Thoracic aorta (tissue), 2 donors: Measurements from ENCODE around the gene CD300C. TPM values are rescaled to one million over a fixed set of nuclear protein-coding genes. Genes with fewer than 3 reads are reported as not detected.

ENCODE experiments used
- ATAC-seq: fragments of 150-250 bp; one replicate; pipeline ENCODE4 v1.8.0; 2017; ENCODE audit warnings: low read depth; ENCODE audit not compliant: insufficient number of reproducible peaks, low FRiP score
- DNase-seq: peaks from one replicate; pipeline ENCODE4 v3.0.0-alpha.2; 2020; ENCODE audit warnings: low spot score
- H3K27ac ChIP-seq, 2 donors: fragments of 200-600 bp; sonication (generic); 1 replicate in 1 of 2; 2 replicates in 1 of 2; pipeline ENCODE4 v1.5.1; 2016; ENCODE audit warnings: mild to moderate bottlenecking in 2 of 2, moderate library complexity in 2 of 2
- H3K27me3 ChIP-seq: fragments of 200-600 bp; sonication (generic); replicated peaks from 2 replicates; pipeline ENCODE4 v1.6.0; 2016; ENCODE audit warnings: mild to moderate bottlenecking; ENCODE audit not compliant: insufficient read depth
- H3K36me3 ChIP-seq: fragments of 200-600 bp; sonication (generic); one replicate; pipeline ENCODE4 v1.5.1; 2016
- H3K4me1 ChIP-seq, 2 donors: fragments of 200-600 bp; sonication (generic); 1 replicate in 1 of 2; 2 replicates in 1 of 2; pipeline versions ENCODE4 v1.5.1 to v1.6.0; 2016; ENCODE audit warnings: low read depth in 2 of 2, mild to moderate bottlenecking in 1 of 2; ENCODE audit not compliant: control insufficient read depth in 1 of 2
- H3K4me3 ChIP-seq: fragments of 200-600 bp; sonication (generic); 2 replicates; pipeline ENCODE4 v1.5.1; 2016; ENCODE audit warnings: mild to moderate bottlenecking
- H3K9me3 ChIP-seq: fragments of 200-600 bp; sonication (generic); 2 replicates; pipeline ENCODE4 v1.5.1; 2016
- CTCF ChIP-seq: fragments of 200-600 bp; sonication (generic); IDR thresholded peaks from one replicate; pipeline ENCODE4 v1.5.1; 2019; ENCODE audit warnings: antibody characterized with exemption
- total RNA-seq, 2 donors: library from RNA; depleted of rRNA; stranded (reverse); fragments of >200 nt; gene quantifications; one replicate each; pipeline versions ENCODE4 v1.1.0 to v1.2.3, GENCODE V29; 2016

Gene CD300C
- total RNA-seq, 2 donors from 2014 or later = 2.5 to 4.3 TPM

DNA sequence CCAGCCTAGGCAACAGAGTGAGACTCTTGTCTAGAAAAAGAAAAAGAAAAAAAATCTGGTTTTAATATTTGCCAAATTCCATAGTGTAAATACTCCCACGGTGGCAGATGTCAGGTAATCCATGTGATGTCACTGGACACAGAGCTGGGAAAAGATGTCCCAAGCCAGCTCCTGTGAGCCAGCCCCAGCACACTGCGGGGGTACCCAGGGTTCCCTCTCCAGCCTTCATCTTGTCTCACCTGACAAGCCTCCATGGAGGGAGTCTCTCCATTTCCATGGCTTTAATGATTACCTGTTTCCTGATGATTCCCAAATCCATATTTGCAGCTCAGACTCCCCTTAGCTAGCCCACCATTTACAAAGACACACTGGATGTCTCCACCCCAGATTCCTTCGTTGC is 19.2 kb downstream of the CD300C start:
- no peaks in the 10 kb centered on the region for H3K27me3 ChIP-seq
- H3K36me3 ChIP-seq = no peaks in the 10 kb centered on the region
- H3K9me3 ChIP-seq = no peaks in the 10 kb centered on the region
- H3K4me1 ChIP-seq = no peaks in the 10 kb centered on the region
- no peak overlapping the region for H3K27ac ChIP-seq
- no peak overlapping the region for H3K4me3 ChIP-seq
- ATAC-seq (no peak), DNase-seq (no peak)
- TF ChIP-seq CTCF = no peak

DNA sequence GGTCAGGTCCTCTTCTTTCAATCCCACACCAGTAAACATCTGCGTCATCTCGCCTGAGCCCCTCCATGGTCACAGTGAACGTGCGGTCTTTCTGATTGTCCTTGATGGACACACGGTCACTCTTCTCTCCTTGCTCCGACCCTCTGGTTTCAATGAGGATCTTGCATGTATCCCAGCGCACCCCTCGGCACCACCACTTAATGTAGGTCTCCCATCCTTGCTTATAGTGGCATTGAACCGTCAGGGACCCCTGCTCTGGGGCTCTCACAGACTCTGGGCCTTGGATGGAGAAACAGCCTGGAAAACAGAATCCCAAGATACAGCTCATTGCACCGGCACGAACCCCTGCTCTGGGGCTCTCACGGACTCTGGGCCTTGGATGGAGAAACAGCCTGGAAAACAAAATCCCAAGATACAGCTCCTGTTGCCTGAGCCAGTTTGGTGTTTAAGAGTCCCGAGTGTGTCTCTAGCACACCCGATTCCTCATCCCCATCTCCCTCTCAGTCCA is 20.1 kb downstream of the CD300C start:
- DNase-seq (no peak), ATAC-seq (no peak)
- no peak for TF ChIP-seq CTCF
- H3K4me3 ChIP-seq = no peak overlapping the region
- H3K27me3 ChIP-seq = no peaks in the 10 kb centered on the region
- H3K9me3 ChIP-seq = no peaks in the 10 kb centered on the region
- H3K36me3 ChIP-seq = no peaks in the 10 kb centered on the region
- no peak overlapping the region for H3K27ac ChIP-seq
- H3K4me1 ChIP-seq = no peaks in the 10 kb centered on the region

DNA sequence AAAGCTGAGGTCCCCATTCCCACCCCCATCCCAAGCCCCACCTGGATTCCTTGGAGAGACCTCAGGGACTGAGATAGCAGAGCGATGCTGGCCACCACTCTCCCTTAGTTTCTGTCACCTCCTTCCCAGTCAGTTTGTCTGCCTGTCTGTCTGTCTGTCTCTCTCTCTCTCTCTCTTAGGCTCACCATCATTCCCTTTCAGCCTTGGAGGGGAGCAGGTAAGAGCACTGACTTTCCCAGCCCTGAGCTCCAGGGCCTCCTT is 20.5 kb downstream of the CD300C start:
- Histone ChIP-seq H3K27me3 (no peaks in the 10 kb centered on the region), H3K4me3 (no peak overlapping the region), H3K36me3 (no peaks in the 10 kb centered on the region), H3K27ac (no peak overlapping the region), H3K4me1 (no peaks in the 10 kb centered on the region), H3K9me3 (no peaks in the 10 kb centered on the region)
- DNase-seq (no peak), ATAC-seq (no peak)
- no peak for TF ChIP-seq CTCF

- no peaks in the 10 kb centered on the region for H3K9me3 ChIP-seq
- no peak overlapping the region for H3K4me3 ChIP-seq
- H3K27me3 ChIP-seq = no peaks in the 10 kb centered on the region
- H3K4me1 ChIP-seq = no peaks in the 10 kb centered on the region
- no peak for TF ChIP-seq CTCF
- no peak overlapping the region for H3K27ac ChIP-seq
- no peak for ATAC-seq
- DNase-seq = no peak
- no peaks in the 10 kb centered on the region for H3K36me3 ChIP-seq
Measured at GRCh38 chr17:74524653-74525464, 21.1 kb downstream of the CD300C start.

GRCh38 chr17:74523308-74523707 is 22.6 kb downstream of the CD300C start:
- DNase-seq = no peak
- Histone ChIP-seq H3K36me3 (no peaks in the 10 kb centered on the region), H3K4me3 (no peak overlapping the region), H3K27me3 (no peaks in the 10 kb centered on the region), H3K27ac (no peak overlapping the region), H3K9me3 (no peaks in the 10 kb centered on the region), H3K4me1 (no peaks in the 10 kb centered on the region)
- ATAC-seq = no peak
- no peak for TF ChIP-seq CTCF
